SK-N-SH treated with all-trans-retinoic acid at 6 μM for 48 hours (cell line): ENCODE measurements around the gene CRIP2.

ENCODE experiments used
- ATAC-seq: fragments of 200-7000 bp; cut with Tn5 transposase; 3 replicates; pipeline ENCODE4 v1.9.1; 2020; ENCODE audit warnings: mild to moderate bottlenecking, moderate library complexity
- ARNTL ChIP-seq: fragments of 450-650 bp; formaldehyde crosslinking; IDR thresholded peaks from 2 replicates; pipeline ENCODE4 v1.5.0; 2020; ENCODE audit warnings: low read depth, mild to moderate bottlenecking, moderate library complexity, borderline replicate concordance
- BACH2 ChIP-seq: fragments of 250-450 bp; sonication (Bioruptor Pico); IDR thresholded peaks from 2 replicates; pipeline ENCODE4 v1.9.0; 2021; ENCODE audit warnings: mild to moderate bottlenecking, borderline replicate concordance
- CREB5 ChIP-seq: fragments of 250-450 bp; sonication (Bioruptor Pico); IDR thresholded peaks from 2 replicates; pipeline ENCODE4 v1.5.1; 2020; ENCODE audit warnings: low read depth, mild to moderate bottlenecking, moderate library complexity
- CSDC2 ChIP-seq: fragments of 250-450 bp; sonication (Bioruptor Pico); IDR thresholded peaks from 2 replicates; pipeline ENCODE4 v1.5.0; 2020; ENCODE audit warnings: mild to moderate bottlenecking, moderate library complexity
- CSRNP3 ChIP-seq: fragments of 250-450 bp; sonication (Bioruptor Pico); IDR thresholded peaks from 2 replicates; pipeline ENCODE4 v1.5.1; 2021; ENCODE audit warnings: mild to moderate bottlenecking, moderate library complexity
- ESRRG ChIP-seq: fragments of 250-450 bp; sonication (Bioruptor Pico); IDR thresholded peaks from 2 replicates; pipeline ENCODE4 v1.6.1; 2021; ENCODE audit warnings: mild to moderate bottlenecking
- GLIS3 ChIP-seq: fragments of 250-450 bp; sonication (Bioruptor Pico); IDR thresholded peaks from 2 replicates; pipeline ENCODE4 v1.5.0; 2020; ENCODE audit warnings: mild to moderate bottlenecking, moderate library complexity
- OSR1 ChIP-seq: fragments of 250-450 bp; sonication (Bioruptor Pico); IDR thresholded peaks from 2 replicates; pipeline ENCODE4 v1.8.0; 2022; ENCODE audit warnings: moderate library complexity, mild to moderate bottlenecking, inconsistent platforms
- PATZ1 ChIP-seq: fragments of 250-450 bp; sonication (Bioruptor Pico); IDR thresholded peaks from 2 replicates; pipeline ENCODE4 v1.8.0; 2020; ENCODE audit warnings: mild to moderate bottlenecking, moderate library complexity, borderline replicate concordance
- POU6F1 ChIP-seq: fragments of 250-450 bp; sonication (Bioruptor Pico); IDR thresholded peaks from 2 replicates; pipeline ENCODE4 v1.8.0; 2021; ENCODE audit warnings: low read depth, mild to moderate bottlenecking, moderate library complexity, borderline replicate concordance
- PPARA ChIP-seq: fragments of 250-450 bp; sonication (Bioruptor Pico); IDR thresholded peaks from 2 replicates; pipeline ENCODE4 v1.5.0; 2020; ENCODE audit warnings: mild to moderate bottlenecking, borderline replicate concordance
- RARB ChIP-seq: fragments of 250-450 bp; sonication (Bioruptor Pico); IDR thresholded peaks from 2 replicates; pipeline ENCODE4 v1.8.0; 2021; ENCODE audit warnings: mild to moderate bottlenecking, moderate library complexity
- SNAI2 ChIP-seq: fragments of 250-450 bp; sonication (Bioruptor Pico); IDR thresholded peaks from 2 replicates; pipeline ENCODE4 v1.5.0; 2020; ENCODE audit warnings: mild to moderate bottlenecking, moderate library complexity
- TOX ChIP-seq: fragments of 250-450 bp; sonication (Bioruptor Pico); IDR thresholded peaks from 2 replicates; pipeline ENCODE4 v1.8.0; 2021; ENCODE audit warnings: mild to moderate bottlenecking, moderate library complexity, borderline replicate concordance
- ZC3H10 ChIP-seq: fragments of 250-450 bp; sonication (Bioruptor Pico); IDR thresholded peaks from 2 replicates; pipeline ENCODE4 v1.5.1; 2021; ENCODE audit warnings: mild to moderate bottlenecking, moderate library complexity
- ZFP3 ChIP-seq: fragments of 250-450 bp; sonication (Bioruptor Pico); IDR thresholded peaks from 2 replicates; pipeline ENCODE4 v1.5.0; 2020; ENCODE audit warnings: mild to moderate bottlenecking, moderate library complexity
- ZFP30 ChIP-seq: fragments of 450-650 bp; formaldehyde crosslinking; IDR thresholded peaks from 2 replicates; pipeline ENCODE4 v1.5.0; 2022; ENCODE audit warnings: mild to moderate bottlenecking, moderate library complexity
- ZNF565 ChIP-seq: fragments of 450-650 bp; formaldehyde crosslinking; conservative IDR thresholded peaks from 2 replicates; pipeline ENCODE4 v1.5.0; 2020; ENCODE audit warnings: low read depth, mild to moderate bottlenecking, moderate library complexity
- ZNF70 ChIP-seq: fragments of 450-650 bp; formaldehyde crosslinking; IDR thresholded peaks from 2 replicates; pipeline ENCODE4 v1.5.0; 2020; ENCODE audit warnings: mild to moderate bottlenecking, moderate library complexity
- ZNF8 ChIP-seq: fragments of 450-650 bp; formaldehyde crosslinking; IDR thresholded peaks from 2 replicates; pipeline ENCODE4 v1.5.0; 2020; ENCODE audit warnings: mild to moderate bottlenecking, moderate library complexity
- TF ChIP-seq, protein P1 (sequence below): fragments of 250-450 bp; sonication (Bioruptor Pico); IDR thresholded peaks from 2 replicates; pipeline ENCODE4 v1.5.0; 2020; ENCODE audit warnings: mild to moderate bottlenecking, moderate library complexity

CRIP2 gene

DNA sequence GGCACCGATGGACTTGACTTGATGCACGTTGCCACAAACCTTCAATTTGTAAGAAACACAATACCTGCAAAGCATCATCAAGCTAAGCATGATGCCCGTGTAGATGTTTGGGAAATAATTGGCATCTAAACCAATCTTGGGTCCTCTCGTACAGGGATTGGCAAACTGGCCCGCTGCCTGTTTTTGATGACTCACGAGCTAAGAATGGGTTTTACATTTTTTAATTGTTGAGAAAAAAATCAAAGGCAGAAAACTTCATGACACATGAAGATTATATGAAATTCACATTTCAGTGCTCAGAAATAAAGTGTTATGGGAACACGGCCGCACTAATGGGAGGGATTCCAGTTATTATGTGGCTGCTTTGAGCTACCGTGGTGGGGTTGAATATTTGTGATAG, 44.1 kb upstream of the CRIP2 start (continued):
- no peak for TF ChIP-seq CSRNP3 (CRISPR knock-in tag)
- no peak for TF ChIP-seq GLIS3 (CRISPR knock-in tag)
- TF ChIP-seq, protein P1, sequence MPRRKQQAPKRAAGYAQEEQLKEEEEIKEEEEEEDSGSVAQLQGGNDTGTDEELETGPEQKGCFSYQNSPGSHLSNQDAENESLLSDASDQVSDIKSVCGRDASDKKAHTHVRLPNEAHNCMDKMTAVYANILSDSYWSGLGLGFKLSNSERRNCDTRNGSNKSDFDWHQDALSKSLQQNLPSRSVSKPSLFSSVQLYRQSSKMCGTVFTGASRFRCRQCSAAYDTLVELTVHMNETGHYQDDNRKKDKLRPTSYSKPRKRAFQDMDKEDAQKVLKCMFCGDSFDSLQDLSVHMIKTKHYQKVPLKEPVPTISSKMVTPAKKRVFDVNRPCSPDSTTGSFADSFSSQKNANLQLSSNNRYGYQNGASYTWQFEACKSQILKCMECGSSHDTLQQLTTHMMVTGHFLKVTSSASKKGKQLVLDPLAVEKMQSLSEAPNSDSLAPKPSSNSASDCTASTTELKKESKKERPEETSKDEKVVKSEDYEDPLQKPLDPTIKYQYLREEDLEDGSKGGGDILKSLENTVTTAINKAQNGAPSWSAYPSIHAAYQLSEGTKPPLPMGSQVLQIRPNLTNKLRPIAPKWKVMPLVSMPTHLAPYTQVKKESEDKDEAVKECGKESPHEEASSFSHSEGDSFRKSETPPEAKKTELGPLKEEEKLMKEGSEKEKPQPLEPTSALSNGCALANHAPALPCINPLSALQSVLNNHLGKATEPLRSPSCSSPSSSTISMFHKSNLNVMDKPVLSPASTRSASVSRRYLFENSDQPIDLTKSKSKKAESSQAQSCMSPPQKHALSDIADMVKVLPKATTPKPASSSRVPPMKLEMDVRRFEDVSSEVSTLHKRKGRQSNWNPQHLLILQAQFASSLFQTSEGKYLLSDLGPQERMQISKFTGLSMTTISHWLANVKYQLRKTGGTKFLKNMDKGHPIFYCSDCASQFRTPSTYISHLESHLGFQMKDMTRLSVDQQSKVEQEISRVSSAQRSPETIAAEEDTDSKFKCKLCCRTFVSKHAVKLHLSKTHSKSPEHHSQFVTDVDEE (CRISPR knock-in tag): no peak
- no peak for TF ChIP-seq CSDC2 (CRISPR knock-in tag)

GRCh38 chr14:105431256-105431655, 43.4 kb upstream of the CRIP2 start:
- ATAC-seq: no peak
- no peak for TF ChIP-seq ZC3H10 (CRISPR knock-in tag)
- TF ChIP-seq SNAI2 (CRISPR knock-in tag): no peak
- TF ChIP-seq CSRNP3 (CRISPR knock-in tag): no peak
- no peak for TF ChIP-seq OSR1 (CRISPR knock-in tag)
- TF ChIP-seq ESRRG (CRISPR knock-in tag): no peak
- no peak for TF ChIP-seq POU6F1
- TF ChIP-seq RARB: no peak
- TF ChIP-seq BACH2 (CRISPR knock-in tag): no peak

GRCh38 chr14:105432657-105433056, 42.0 kb upstream of the CRIP2 start:
- no peak for ATAC-seq
- no peak for TF ChIP-seq ZC3H10 (CRISPR knock-in tag)
- no peak for TF ChIP-seq CSRNP3 (CRISPR knock-in tag)
- TF ChIP-seq OSR1 (CRISPR knock-in tag): no peak
- TF ChIP-seq CREB5 (CRISPR knock-in tag): no peak
- no peak for TF ChIP-seq ZFP3 (CRISPR knock-in tag)
- no peak for TF ChIP-seq TOX (CRISPR knock-in tag)
- no peak for TF ChIP-seq RARB
- TF ChIP-seq ZNF70: no peak
- TF ChIP-seq PATZ1 (CRISPR knock-in tag): no peak
- TF ChIP-seq ZFP30: no peak
- no peak for TF ChIP-seq POU6F1
- TF ChIP-seq ZNF565 (CRISPR knock-in tag): no peak
- no peak for TF ChIP-seq GLIS3 (CRISPR knock-in tag)
- no peak for TF ChIP-seq ARNTL
- TF ChIP-seq ZNF8: no peak
- TF ChIP-seq PPARA (CRISPR knock-in tag): no peak
- no peak for TF ChIP-seq CSDC2 (CRISPR knock-in tag)
- TF ChIP-seq, protein P1 (CRISPR knock-in tag): no peak
